Esophagus muscularis mucosa (tissue), 4 donors: ENCODE measurements around the gene ZNF584. TPM values are rescaled to one million over a fixed set of nuclear protein-coding genes. Genes with fewer than 3 reads are reported as not detected.

ENCODE experiments used
- DNase-seq: peaks from one replicate; pipeline ENCODE4 v3.0.0-alpha.2; 2017; ENCODE audit errors: extremely low spot score
- H3K27ac ChIP-seq, 4 donors: fragments of 200-600 bp; sonication (generic); replicated peaks in 1 of 4; 1 replicate in 3 of 4; 2 replicates in 1 of 4; pipeline ENCODE4 v1.5.1; 2016 to 2019; ENCODE audit warnings: mild to moderate bottlenecking in 1 of 4
- H3K27me3 ChIP-seq, 4 donors: fragments of 200-600 bp; sonication (generic); one replicate each; pipeline versions ENCODE4 v1.5.1 to v1.6.0; 2016 to 2019
- H3K36me3 ChIP-seq, 4 donors: fragments of 200-600 bp; sonication (generic); one replicate each; pipeline ENCODE4 v1.5.1; 2016 to 2019
- H3K4me1 ChIP-seq, 4 donors: fragments of 200-600 bp; sonication (generic); one replicate each; pipeline ENCODE4 v1.5.1; 2016 to 2019
- H3K4me3 ChIP-seq, 4 donors: fragments of 200-600 bp; sonication (generic); 1 replicate in 2 of 4; 2 replicates in 2 of 4; pipeline ENCODE4 v1.5.1; 2016 to 2019; ENCODE audit warnings: mild to moderate bottlenecking in 4 of 4, moderate library complexity in 1 of 4
- H3K9me3 ChIP-seq, 4 donors: fragments of 200-600 bp; sonication (generic); 1 replicate in 3 of 4; 2 replicates in 1 of 4; pipeline ENCODE4 v1.5.1; 2016 to 2019
- EP300 ChIP-seq: sonication (generic); formaldehyde crosslinking; IDR thresholded peaks from one replicate; pipeline ENCODE4 v1.6.1; 2017; ENCODE audit warnings: antibody characterized with exemption
- POLR2A ChIP-seq: fragments of 450-650 bp; IDR thresholded peaks from one replicate; pipeline ENCODE4 v1.6.1; 2017; ENCODE audit warnings: antibody characterized with exemption, moderate library complexity, mild to moderate bottlenecking, low read depth
- POLR2AphosphoS5 ChIP-seq, 2 donors: sonication (generic); formaldehyde crosslinking; IDR thresholded peaks; one replicate each; pipeline ENCODE4 v1.6.1; 2017; ENCODE audit warnings: antibody characterized with exemption in 2 of 2
- WGBS: methylation state at CpG from one replicate; pipeline ENCODE4 v1.1.5; 2018; 5-methylcytosine and 5-hydroxymethylcytosine counted together
- intact Hi-C: fragments of 100-400 bp; cut with DNase I; formaldehyde crosslinking; loops from one replicate; pipeline ENCODE4 v1.15.1; 2023
- total RNA-seq, 4 donors: library from RNA; depleted of rRNA; stranded (reverse); fragments of >200 nt; gene quantifications; one replicate each; pipeline versions ENCODE4 v1.1.0 to v1.2.1, GENCODE V29; 2016
- TF ChIP-seq, protein P1 (sequence below), 3 experiments: fragments of 200-600 bp in 2 of 3; fragments of 450-650 bp in 1 of 3; sonication (generic) in 2 of 3; IDR thresholded peaks; one replicate each; pipeline ENCODE4 v1.5.1; 2017 to 2019; ENCODE audit warnings: antibody characterized with exemption in 3 of 3, mild to moderate bottlenecking in 2 of 3, moderate library complexity in 1 of 3

ZNF584 gene
- total RNA-seq, 4 donors from 2014 or later: 11.6 to 24.2 (median 18.9) TPM

DNA sequence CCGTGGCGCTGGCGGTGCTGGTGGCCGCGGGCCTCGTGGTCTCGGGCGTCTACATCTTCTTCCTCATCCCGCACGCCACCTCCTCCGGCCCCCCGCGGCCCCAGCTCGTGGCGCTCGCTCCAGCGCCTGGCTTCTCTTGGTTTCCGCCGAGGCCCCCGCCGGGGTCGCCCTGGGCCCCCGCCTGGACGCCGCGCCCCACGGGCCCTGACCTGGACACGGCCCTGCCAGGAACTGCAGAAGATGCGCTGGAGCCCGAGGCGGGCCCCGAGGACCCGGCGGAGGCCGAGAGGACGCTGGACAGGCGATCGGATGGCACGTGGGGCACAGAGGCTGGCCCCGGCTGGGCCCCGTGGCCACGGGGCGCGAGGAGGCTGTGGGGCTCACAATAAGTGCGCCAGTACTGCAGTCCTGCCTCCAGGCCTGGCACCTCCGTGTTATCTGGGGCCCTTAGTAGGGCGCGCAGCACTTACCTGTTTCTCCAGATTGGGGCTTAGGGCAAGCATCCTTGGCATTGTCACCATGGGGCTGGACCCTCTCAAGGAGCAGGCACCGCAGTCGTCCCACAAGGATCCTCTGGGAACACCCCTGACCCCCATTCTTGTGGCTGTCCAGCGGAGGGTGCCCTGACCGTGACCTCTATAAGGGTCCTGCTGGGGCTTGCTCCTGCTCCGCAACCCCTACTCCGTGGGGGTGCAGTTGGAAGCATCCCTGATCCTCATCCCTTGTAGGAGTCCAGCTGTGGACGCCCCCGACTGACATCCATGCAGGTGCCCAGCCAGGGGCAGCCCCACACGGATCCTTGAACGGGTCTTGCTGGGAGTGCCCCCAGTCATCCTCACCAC is 11.5 kb upstream of the ZNF584 start:
- TF ChIP-seq EP300: no peak
- no peak for TF ChIP-seq POLR2A
- TF ChIP-seq, protein P1, sequence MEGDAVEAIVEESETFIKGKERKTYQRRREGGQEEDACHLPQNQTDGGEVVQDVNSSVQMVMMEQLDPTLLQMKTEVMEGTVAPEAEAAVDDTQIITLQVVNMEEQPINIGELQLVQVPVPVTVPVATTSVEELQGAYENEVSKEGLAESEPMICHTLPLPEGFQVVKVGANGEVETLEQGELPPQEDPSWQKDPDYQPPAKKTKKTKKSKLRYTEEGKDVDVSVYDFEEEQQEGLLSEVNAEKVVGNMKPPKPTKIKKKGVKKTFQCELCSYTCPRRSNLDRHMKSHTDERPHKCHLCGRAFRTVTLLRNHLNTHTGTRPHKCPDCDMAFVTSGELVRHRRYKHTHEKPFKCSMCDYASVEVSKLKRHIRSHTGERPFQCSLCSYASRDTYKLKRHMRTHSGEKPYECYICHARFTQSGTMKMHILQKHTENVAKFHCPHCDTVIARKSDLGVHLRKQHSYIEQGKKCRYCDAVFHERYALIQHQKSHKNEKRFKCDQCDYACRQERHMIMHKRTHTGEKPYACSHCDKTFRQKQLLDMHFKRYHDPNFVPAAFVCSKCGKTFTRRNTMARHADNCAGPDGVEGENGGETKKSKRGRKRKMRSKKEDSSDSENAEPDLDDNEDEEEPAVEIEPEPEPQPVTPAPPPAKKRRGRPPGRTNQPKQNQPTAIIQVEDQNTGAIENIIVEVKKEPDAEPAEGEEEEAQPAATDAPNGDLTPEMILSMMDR (IDR thresholded peaks at IDR 0.05): no peak
- no peak for TF ChIP-seq POLR2AphosphoS5 (IDR thresholded peaks at IDR 0.05)
- Histone ChIP-seq H3K4me1 (peaks cover 15 to 33% (median 30%) of the 10 kb centered on the region in 4 donors), H3K36me3 (peaks cover 26 to 36% (median 32%) of the 10 kb centered on the region in 4 donors), H3K27me3 (peaks cover 0 to 29% (median 15%) of the 10 kb centered on the region in 4 donors), H3K27ac (no peak overlapping the region), H3K9me3 (no peaks in the 10 kb centered on the region), H3K4me3 (peak overlapping the region in 2 of 4 donors; percentile 22 to 36)
- 27% methylated on average over 31 of the region's 58 CpGs for WGBS
- no peak for DNase-seq
- intact Hi-C loops: no loop called here

DNA sequence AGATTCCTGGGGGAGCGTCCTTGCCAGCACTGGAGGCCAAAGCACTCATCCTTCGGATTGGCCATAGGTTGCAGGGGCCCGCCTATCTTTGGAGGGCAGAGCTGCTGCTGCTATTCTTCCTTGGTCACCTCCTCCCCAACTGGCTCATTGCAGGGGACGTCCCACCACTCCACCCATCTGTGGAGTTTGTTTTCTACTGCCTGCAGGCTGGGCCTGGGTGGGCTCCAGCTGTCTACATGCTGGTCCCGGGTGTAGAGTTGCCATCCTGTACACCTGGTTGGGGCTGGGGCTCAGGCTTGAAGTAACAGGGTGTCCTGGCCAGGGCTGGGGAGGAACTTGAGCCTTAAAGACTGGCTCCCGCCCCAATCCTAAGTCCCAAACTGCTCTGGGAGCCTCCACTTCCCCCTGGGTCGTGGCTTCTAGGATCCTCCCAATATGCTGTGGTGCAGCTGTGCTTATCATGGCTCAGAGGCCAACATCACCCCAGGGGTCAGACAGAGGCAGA is 10.9 kb upstream of the ZNF584 start:
- Histone ChIP-seq H3K9me3 (no peaks in the 10 kb centered on the region), H3K27ac (no peak overlapping the region), H3K4me1 (peaks cover 17 to 37% (median 33%) of the 10 kb centered on the region in 4 donors), H3K27me3 (peaks cover 0 to 29% (median 15%) of the 10 kb centered on the region in 4 donors), H3K36me3 (peaks cover 23 to 30% (median 28%) of the 10 kb centered on the region in 4 donors), H3K4me3 (no peak overlapping the region)
- no peak for DNase-seq
- WGBS: 81% methylated on average over 4 of the region's 7 CpGs
- TF ChIP-seq POLR2A (no peak), POLR2AphosphoS5 (IDR thresholded peaks at IDR 0.05) (no peak), EP300 (no peak)
- TF ChIP-seq, protein P1 (IDR thresholded peaks at IDR 0.05): no peak
- intact Hi-C loops: no loop called here

DNA sequence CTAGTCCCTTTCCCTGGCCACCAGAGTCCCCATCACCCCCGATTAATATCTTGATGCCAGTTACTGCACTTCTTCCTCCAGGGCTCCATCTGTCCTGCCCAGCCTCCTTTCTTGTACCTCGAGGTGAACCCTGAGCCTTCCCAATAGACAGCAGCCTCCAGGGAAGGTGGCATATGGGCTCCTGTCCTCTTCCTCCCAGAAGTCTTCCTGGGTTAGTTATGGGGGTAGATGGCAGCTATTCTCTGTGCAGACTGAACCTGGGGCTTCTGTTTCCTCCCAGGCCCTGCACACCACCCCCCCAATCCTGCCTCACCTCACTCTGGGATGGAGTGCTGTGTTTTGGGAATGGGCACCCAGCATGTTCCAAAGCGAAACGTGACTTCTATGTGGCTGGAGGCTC is 10.4 kb upstream of the ZNF584 start:
- peaks cover 0 to 29% (median 15%) of the 10 kb centered on the region in 4 donors for H3K27me3 ChIP-seq
- H3K4me1 ChIP-seq: peaks cover 17 to 37% (median 33%) of the 10 kb centered on the region in 4 donors
- DNase-seq: no peak
- no peak overlapping the region for H3K27ac ChIP-seq
- intact Hi-C loops: no loop called here
- no peak for TF ChIP-seq POLR2AphosphoS5 (IDR thresholded peaks at IDR 0.05)
- TF ChIP-seq EP300: no peak
- TF ChIP-seq POLR2A: no peak
- TF ChIP-seq, protein P1 (IDR thresholded peaks at IDR 0.05): no peak
- peaks cover 18 to 24% (median 24%) of the 10 kb centered on the region in 4 donors for H3K36me3 ChIP-seq
- 84% methylated on average over 4 of the region's 4 CpGs for WGBS
- no peak overlapping the region for H3K4me3 ChIP-seq
- no peaks in the 10 kb centered on the region for H3K9me3 ChIP-seq

DNA sequence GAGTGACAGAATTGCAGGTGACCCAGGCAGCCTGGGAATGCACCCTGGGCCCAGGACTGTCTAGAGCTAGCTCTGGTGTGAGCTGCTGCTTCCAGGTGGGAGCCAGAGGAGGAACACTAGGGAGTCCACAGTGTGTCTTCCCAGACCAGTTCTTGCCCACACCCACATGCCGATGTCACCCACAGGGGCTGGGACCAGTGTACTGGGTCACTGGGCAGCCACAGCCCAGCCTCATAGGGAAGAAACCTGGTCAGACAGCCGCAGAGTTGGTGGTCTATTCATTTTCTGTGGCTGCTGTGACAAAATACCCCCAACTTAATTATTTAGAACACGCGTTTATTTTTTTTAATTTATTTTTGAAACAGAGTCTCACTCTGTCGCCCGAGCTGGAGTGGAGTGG is 9.9 kb upstream of the ZNF584 start:
- 92% methylated on average over 5 of the region's 6 CpGs for WGBS
- intact Hi-C loops: no loop called here
- Histone ChIP-seq H3K27me3 (peaks cover 0 to 29% (median 15%) of the 10 kb centered on the region in 4 donors), H3K4me3 (no peak overlapping the region), H3K36me3 (peaks cover 13 to 20% (median 19%) of the 10 kb centered on the region in 4 donors), H3K27ac (no peak overlapping the region), H3K9me3 (no peaks in the 10 kb centered on the region), H3K4me1 (peaks cover 17 to 37% (median 33%) of the 10 kb centered on the region in 4 donors)
- no peak for DNase-seq
- TF ChIP-seq POLR2A (no peak), EP300 (no peak), POLR2AphosphoS5 (IDR thresholded peaks at IDR 0.05) (no peak)
- TF ChIP-seq, protein P1 (IDR thresholded peaks at IDR 0.05): no peak
